ENCODE data around the gene BTBD19. TPM values are rescaled to one million over a fixed set of nuclear protein-coding genes. Genes with fewer than 3 reads are reported as not detected.

The BTBD19 gene
- total RNA-seq, 1 experiment from 2014 or later = 15.5 TPM

GRCh38 chr1:44775078-44775929, 33.0 kb upstream of the BTBD19 start, which contains the start of gene RPS8:
Gene RPS8 (plus strand): TSS chr1:44775540. CDS start chr1:44775597, 57 bp downstream.
- ChIA-PET CTCF (interaction anchor here (0.6 to 2.8 kb wide), 7 partner anchors 18 to 180 kb away, joined by 3 to 20 read pairs (median 5); partner anchors contain the start of gene RNU5D-1), POLR2A (interaction anchor here (0.6 to 4.8 kb wide), 42 partner anchors 8 to 911 kb away, joined by 3 to 93 read pairs (median 6); partner anchors contain the start of genes ARMH1, BEST4, BTBD19 and DYNLT4)
- BruUV-seq (replicated peaks) = no TSS peak
- TF ChIP-seq, protein P1, sequence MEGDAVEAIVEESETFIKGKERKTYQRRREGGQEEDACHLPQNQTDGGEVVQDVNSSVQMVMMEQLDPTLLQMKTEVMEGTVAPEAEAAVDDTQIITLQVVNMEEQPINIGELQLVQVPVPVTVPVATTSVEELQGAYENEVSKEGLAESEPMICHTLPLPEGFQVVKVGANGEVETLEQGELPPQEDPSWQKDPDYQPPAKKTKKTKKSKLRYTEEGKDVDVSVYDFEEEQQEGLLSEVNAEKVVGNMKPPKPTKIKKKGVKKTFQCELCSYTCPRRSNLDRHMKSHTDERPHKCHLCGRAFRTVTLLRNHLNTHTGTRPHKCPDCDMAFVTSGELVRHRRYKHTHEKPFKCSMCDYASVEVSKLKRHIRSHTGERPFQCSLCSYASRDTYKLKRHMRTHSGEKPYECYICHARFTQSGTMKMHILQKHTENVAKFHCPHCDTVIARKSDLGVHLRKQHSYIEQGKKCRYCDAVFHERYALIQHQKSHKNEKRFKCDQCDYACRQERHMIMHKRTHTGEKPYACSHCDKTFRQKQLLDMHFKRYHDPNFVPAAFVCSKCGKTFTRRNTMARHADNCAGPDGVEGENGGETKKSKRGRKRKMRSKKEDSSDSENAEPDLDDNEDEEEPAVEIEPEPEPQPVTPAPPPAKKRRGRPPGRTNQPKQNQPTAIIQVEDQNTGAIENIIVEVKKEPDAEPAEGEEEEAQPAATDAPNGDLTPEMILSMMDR (IDR thresholded peaks at IDR 0.05; ENCODE audit: unreplicated experiment) = no peak
- DNase-seq (ENCODE audit: unreplicated experiment) = peak; percentile 96
- Mint-ChIP-seq H3K4me1 (ENCODE audit: insufficient read depth, unreplicated experiment) (peaks cover 25% of the 10 kb centered on the region), H3K4me3 (ENCODE audit: unreplicated experiment) (peak within 1 kb of the TSS; percentile 91), H3K27ac (ENCODE audit: low read depth, unreplicated experiment) (peak within 1 kb of the TSS; percentile 99), H3K27me3 (ENCODE audit: insufficient read depth, unreplicated experiment) (no peaks in the 10 kb centered on the region), H3K36me3 (ENCODE audit: insufficient read depth, unreplicated experiment) (peaks cover 56% of the 10 kb centered on the region), H3K9me3 (ENCODE audit: unreplicated experiment) (no peaks in the 10 kb centered on the region)
- intact Hi-C loops (cut with micrococcal nuclease) = loop anchor here (1.0 to 2.0 kb wide), 3 partner anchors 31 to 45 kb away; partner anchors contain the start of genes DYNLT4 and KIF2C

DNA sequence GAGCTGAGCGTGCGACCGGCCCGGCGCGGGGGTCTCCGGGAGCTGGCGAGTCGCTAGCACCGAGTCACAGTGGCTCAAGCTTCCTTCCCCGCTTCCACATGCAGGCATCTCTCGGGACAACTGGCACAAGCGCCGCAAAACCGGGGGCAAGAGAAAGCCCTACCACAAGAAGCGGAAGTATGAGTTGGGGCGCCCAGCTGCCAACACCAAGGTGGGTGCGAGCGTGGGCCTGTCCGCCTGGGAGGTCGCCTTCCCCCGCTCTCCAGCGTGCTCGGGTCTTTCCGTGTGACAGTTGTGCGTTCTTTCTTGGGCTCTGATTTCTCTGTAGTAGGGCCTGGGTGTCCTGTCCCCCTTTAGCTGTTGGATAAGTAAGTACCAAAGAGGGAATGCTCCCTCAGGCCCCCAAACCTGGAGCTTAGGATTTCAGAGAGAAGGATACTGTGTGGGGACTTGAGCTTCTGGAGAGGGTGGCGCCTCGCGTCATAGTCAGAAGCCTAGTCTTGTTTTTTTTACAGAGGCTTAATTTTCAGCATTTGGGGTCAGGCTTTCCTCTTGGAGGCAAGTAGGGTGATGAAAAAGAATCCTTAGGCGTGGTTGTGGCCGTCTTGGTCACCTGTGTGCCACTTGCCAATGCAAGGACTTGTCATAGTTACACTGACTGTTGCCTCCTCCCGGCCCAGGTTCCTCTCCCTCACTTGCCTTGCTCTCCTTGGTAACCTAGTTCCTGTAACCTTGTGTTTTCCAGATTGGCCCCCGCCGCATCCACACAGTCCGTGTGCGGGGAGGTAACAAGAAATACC, 32.2 kb upstream of the BTBD19 start:
- ChIA-PET CTCF (interaction anchor here (0.6 to 2.8 kb wide), 6 partner anchors 17 to 180 kb away, joined by 3 to 20 read pairs (median 5); partner anchors contain the start of gene RNU5D-1), POLR2A (interaction anchor here (0.6 to 4.8 kb wide), 36 partner anchors 7 to 910 kb away, joined by 3 to 93 read pairs (median 10); partner anchors contain the start of genes ARMH1, BEST4, BTBD19 and DYNLT4)
- TSS peak; percentile 54 for BruUV-seq (replicated peaks)
- H3K27me3 Mint-ChIP-seq (ENCODE audit: insufficient read depth, unreplicated experiment) = no peaks in the 10 kb centered on the region
- peak; percentile 29 for DNase-seq (ENCODE audit: unreplicated experiment)
- no peaks in the 10 kb centered on the region for H3K9me3 Mint-ChIP-seq (ENCODE audit: unreplicated experiment)
- peak overlapping the region; percentile 91 for H3K4me3 Mint-ChIP-seq (ENCODE audit: unreplicated experiment)
- TF ChIP-seq, protein P1 (IDR thresholded peaks at IDR 0.05; ENCODE audit: unreplicated experiment) = no peak
- peaks cover 25% of the 10 kb centered on the region for H3K4me1 Mint-ChIP-seq (ENCODE audit: insufficient read depth, unreplicated experiment)
- intact Hi-C loops (cut with micrococcal nuclease) = loop anchor here (1.0 to 2.0 kb wide), 3 partner anchors 31 to 46 kb away; partner anchors contain the start of genes DYNLT4 and KIF2C
- H3K36me3 Mint-ChIP-seq (ENCODE audit: insufficient read depth, unreplicated experiment) = peaks cover 64% of the 10 kb centered on the region
- H3K27ac Mint-ChIP-seq (ENCODE audit: low read depth, unreplicated experiment) = peak overlapping the region; percentile 99

GRCh38 chr1:44776730-44777068, 31.6 kb upstream of the BTBD19 start:
- BruUV-seq (replicated peaks) = no TSS peak
- Mint-ChIP-seq H3K27ac (ENCODE audit: low read depth, unreplicated experiment) (peak overlapping the region; percentile 99), H3K36me3 (ENCODE audit: insufficient read depth, unreplicated experiment) (peaks cover 70% of the 10 kb centered on the region), H3K27me3 (ENCODE audit: insufficient read depth, unreplicated experiment) (no peaks in the 10 kb centered on the region), H3K4me1 (ENCODE audit: insufficient read depth, unreplicated experiment) (peaks cover 25% of the 10 kb centered on the region), H3K4me3 (ENCODE audit: unreplicated experiment) (peak overlapping the region; percentile 91), H3K9me3 (ENCODE audit: unreplicated experiment) (no peaks in the 10 kb centered on the region)
- ChIA-PET CTCF (interaction anchor here (0.7 to 2.8 kb wide), 6 partner anchors 9 to 784 kb away, joined by 3 to 20 read pairs (median 6); partner anchors contain the start of gene RNU5D-1), POLR2A (interaction anchor here (0.7 to 4.8 kb wide), 25 partner anchors 9 to 1204 kb away, joined by 3 to 93 read pairs (median 8); partner anchors contain the start of genes BEST4, BTBD19, DYNLT4 and EIF2B3)
- TF ChIP-seq, protein P1 (IDR thresholded peaks at IDR 0.05; ENCODE audit: unreplicated experiment) = no peak
- intact Hi-C loops (cut with micrococcal nuclease) = no loop called here
- no peak for DNase-seq (ENCODE audit: unreplicated experiment)
